ENCODE measurements around the gene NFIX. TPM values are rescaled to one million over a fixed set of nuclear protein-coding genes. Genes with fewer than 3 reads are reported as not detected.

The NFIX gene
- total RNA-seq, 2 experiments from 2014 or later = 3.0 to 3.3 TPM

GRCh38 chr19:13078381-13078780 lies 83.1 kb downstream of the NFIX start:
- Histone ChIP-seq H3K4me1 (ENCODE audit: insufficient read depth, low read length) (peaks cover 12% of the 10 kb centered on the region), H3K36me3 (ENCODE audit: insufficient read depth, low read length) (no peaks in the 10 kb centered on the region), H3K27me3 (ENCODE audit: control insufficient read depth in 1 of 2, insufficient read depth in 2 of 2, low read length in 2 of 2) (peaks cover 0 to 2% of the 10 kb centered on the region in 2 experiments), H3K4me3 (ENCODE audit: low read length) (no peak overlapping the region), H3K9me3 (ENCODE audit: control insufficient read depth in 1 of 2, insufficient read depth in 1 of 2, low read length in 2 of 2) (no peaks in the 10 kb centered on the region), H3K27ac (ENCODE audit: low read depth in 1 of 2, low read length in 2 of 2) (no peak overlapping the region)
- H3K9me3 Mint-ChIP-seq = no peaks in the 10 kb centered on the region
- H3K36me3 Mint-ChIP-seq (ENCODE audit: low read depth) = no peaks in the 10 kb centered on the region
- no peak overlapping the region for H3K27ac Mint-ChIP-seq
- ChIA-PET CTCF (interaction anchor here (0.5 to 1.4 kb wide), 2 partner anchors 113 to 316 kb away, joined by 3 to 4 read pairs; no protein-coding TSS in a partner anchor), POLR2A (no interaction called here)
- H3K27me3 Mint-ChIP-seq = no peaks in the 10 kb centered on the region
- no peak for TF ChIP-seq CTCF (IDR thresholded peaks at IDR 0.05)
- H3K4me1 Mint-ChIP-seq (ENCODE audit: low read depth) = no peaks in the 10 kb centered on the region
- no peak overlapping the region for H3K4me3 Mint-ChIP-seq
- no peak for DNase-seq
- ATAC-seq (ENCODE audit: poor library complexity) = no peak
- intact Hi-C loops (cut with DNase I, micrococcal nuclease) = loop anchor here in 1 of 2 experiments (5.0 kb wide), 1 partner anchor 41 kb away; no protein-coding TSS in a partner anchor

GRCh38 chr19:13078897-13079541 lies 83.7 kb downstream of the NFIX start:
- intact Hi-C loops (cut with DNase I, micrococcal nuclease) = loop anchor here in 1 of 2 experiments (5.0 kb wide), 1 partner anchor 42 kb away; no protein-coding TSS in a partner anchor
- DNase-seq (no peak), ATAC-seq (ENCODE audit: poor library complexity) (no peak)
- Histone ChIP-seq H3K4me1 (ENCODE audit: insufficient read depth, low read length) (peaks cover 12% of the 10 kb centered on the region), H3K4me3 (ENCODE audit: low read length) (no peak overlapping the region), H3K27ac (ENCODE audit: low read depth in 1 of 2, low read length in 2 of 2) (no peak overlapping the region), H3K36me3 (ENCODE audit: insufficient read depth, low read length) (no peaks in the 10 kb centered on the region), H3K27me3 (ENCODE audit: control insufficient read depth in 1 of 2, insufficient read depth in 2 of 2, low read length in 2 of 2) (no peaks in the 10 kb centered on the region), H3K9me3 (ENCODE audit: control insufficient read depth in 1 of 2, insufficient read depth in 1 of 2, low read length in 2 of 2) (no peaks in the 10 kb centered on the region)
- no peaks in the 10 kb centered on the region for H3K4me1 Mint-ChIP-seq (ENCODE audit: low read depth)
- no peak overlapping the region for H3K27ac Mint-ChIP-seq
- no peaks in the 10 kb centered on the region for H3K36me3 Mint-ChIP-seq (ENCODE audit: low read depth)
- H3K9me3 Mint-ChIP-seq = no peaks in the 10 kb centered on the region
- POLR2A ChIA-PET = no interaction called here
- no peak overlapping the region for H3K4me3 Mint-ChIP-seq
- no peaks in the 10 kb centered on the region for H3K27me3 Mint-ChIP-seq
- CTCF ChIA-PET = interaction anchor here (0.5 kb wide), 1 partner anchor 317 kb away, joined by 3 read pairs; no protein-coding TSS in a partner anchor
- TF ChIP-seq CTCF (IDR thresholded peaks at IDR 0.05) = no peak

- intact Hi-C loops (cut with DNase I, micrococcal nuclease) = loop anchor here in 1 of 2 experiments (5.0 kb wide), 1 partner anchor 42 kb away; no protein-coding TSS in a partner anchor
- H3K27ac Mint-ChIP-seq = no peak overlapping the region
- ATAC-seq (ENCODE audit: poor library complexity) (no peak), DNase-seq (no peak)
- H3K4me1 ChIP-seq (ENCODE audit: insufficient read depth, low read length) = peaks cover 12% of the 10 kb centered on the region
- no peaks in the 10 kb centered on the region for H3K4me1 Mint-ChIP-seq (ENCODE audit: low read depth)
- H3K27me3 ChIP-seq (ENCODE audit: control insufficient read depth in 1 of 2, insufficient read depth in 2 of 2, low read length in 2 of 2) = no peaks in the 10 kb centered on the region
- ChIA-PET POLR2A (no interaction called here), CTCF (no interaction called here)
- H3K27ac ChIP-seq (ENCODE audit: low read depth in 1 of 2, low read length in 2 of 2) = no peak overlapping the region
- no peaks in the 10 kb centered on the region for H3K9me3 ChIP-seq (ENCODE audit: control insufficient read depth in 1 of 2, insufficient read depth in 1 of 2, low read length in 2 of 2)
- H3K36me3 ChIP-seq (ENCODE audit: insufficient read depth, low read length) = no peaks in the 10 kb centered on the region
- H3K4me3 ChIP-seq (ENCODE audit: low read length) = no peak overlapping the region
- H3K4me3 Mint-ChIP-seq = no peak overlapping the region
- no peak for TF ChIP-seq CTCF (IDR thresholded peaks at IDR 0.05)
- H3K36me3 Mint-ChIP-seq (ENCODE audit: low read depth) = no peaks in the 10 kb centered on the region
- H3K27me3 Mint-ChIP-seq = no peaks in the 10 kb centered on the region
- H3K9me3 Mint-ChIP-seq = no peaks in the 10 kb centered on the region
Observed at GRCh38 chr19:13079542-13079986, 84.3 kb downstream of the NFIX start.
